GM19099 (cell line): ENCODE results near the gene C6.

Source experiments
- POLR2A ChIP-seq: IDR thresholded peaks from 3 replicates; pipeline ENCODE4 v1.6.1; 2011; ENCODE audit warnings: low read depth; ENCODE audit not compliant: insufficient read length; ENCODE audit errors: extremely low read depth

C6 gene

DNA sequence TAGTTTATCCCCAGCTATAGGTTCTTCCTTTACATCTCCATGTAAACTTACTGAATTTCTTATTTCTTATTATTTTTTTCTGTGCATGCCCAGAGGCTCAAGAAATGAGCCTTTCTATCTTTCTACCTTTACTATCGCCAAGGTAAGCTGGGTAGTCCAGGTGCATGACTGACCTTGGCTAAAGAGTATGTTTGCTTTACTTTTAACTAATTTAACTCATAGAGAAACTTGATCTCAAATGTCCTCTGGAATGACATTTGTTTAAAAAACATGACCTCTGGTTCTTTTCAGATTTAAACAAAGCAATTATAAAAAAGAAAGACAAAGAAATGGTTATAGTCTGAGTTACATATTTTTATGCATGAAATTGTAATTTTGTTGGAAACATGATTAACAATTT lies 397 bp downstream of the C6 start:
- no peak for TF ChIP-seq POLR2A

DNA sequence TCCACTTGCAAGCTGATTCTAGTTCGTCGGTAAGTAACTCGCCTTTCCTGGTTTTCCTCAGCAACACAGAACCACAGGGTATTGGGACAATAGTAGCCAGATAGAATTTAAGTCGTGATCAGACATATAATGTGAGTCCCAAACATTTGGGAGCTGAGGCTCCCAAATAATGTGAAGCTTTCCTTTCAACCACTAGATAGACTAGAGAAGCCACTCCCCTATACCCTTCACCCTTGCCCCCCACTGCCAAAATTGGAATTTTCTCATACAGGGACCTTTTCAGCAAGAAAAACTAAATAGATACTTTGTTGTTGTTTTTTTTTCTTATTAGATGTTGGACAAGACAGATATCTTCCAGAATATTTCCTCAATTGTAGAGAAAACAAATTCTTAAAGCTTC lies 1.9 kb downstream of the C6 start:
- no peak for TF ChIP-seq POLR2A

DNA sequence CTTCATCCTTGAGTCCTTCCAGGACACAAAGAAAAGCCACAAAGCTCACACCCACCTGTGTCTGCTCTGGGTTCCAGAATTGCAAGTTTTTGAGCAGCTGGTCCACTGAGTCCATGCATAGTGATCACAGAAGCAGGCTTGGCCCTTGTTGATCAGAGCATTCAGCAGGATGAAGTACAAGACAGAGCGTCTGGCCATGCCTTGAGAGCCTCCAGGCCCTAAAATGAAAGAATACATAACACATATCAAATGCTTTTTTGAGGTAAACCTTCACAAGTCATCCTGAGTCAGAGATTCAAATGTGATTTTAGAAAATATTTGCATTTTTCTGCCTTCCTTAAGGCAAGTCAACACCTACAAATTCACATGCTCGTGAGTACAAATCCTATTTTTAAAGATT lies 10.3 kb downstream of the C6 start:
- TF ChIP-seq POLR2A: no peak

DNA sequence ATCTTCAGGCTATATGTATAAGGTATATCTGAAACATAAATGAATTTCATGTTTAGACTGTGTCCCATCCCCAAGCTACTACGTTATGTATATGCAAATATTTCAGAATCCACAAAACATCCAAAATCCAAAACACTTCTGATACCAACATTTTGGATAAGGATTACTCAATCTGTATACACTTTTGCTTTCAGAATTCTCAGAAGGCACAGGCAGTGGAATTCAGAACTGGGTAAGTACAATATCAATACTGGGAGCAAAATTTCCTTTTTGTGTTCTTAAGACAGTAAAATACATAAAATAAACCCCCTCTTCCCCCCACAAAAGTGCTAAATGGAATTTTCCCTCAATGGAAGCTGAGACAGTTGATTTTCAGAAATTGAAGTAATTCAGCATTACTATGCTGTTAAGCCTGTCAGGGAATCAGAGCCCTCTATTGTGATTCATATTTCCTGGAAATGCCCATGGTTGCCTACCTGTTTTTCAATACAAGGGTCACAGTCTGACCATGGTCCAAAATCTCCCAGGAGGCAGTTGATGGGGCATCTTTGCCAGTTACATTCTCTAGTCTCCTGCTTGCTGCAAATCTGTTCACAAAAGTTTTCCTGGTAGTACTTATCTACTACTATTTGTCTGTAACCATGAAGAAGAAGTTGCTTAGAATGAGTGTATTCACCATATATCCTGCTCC lies 12.1 kb downstream of the C6 start:
- no peak for TF ChIP-seq POLR2A

DNA sequence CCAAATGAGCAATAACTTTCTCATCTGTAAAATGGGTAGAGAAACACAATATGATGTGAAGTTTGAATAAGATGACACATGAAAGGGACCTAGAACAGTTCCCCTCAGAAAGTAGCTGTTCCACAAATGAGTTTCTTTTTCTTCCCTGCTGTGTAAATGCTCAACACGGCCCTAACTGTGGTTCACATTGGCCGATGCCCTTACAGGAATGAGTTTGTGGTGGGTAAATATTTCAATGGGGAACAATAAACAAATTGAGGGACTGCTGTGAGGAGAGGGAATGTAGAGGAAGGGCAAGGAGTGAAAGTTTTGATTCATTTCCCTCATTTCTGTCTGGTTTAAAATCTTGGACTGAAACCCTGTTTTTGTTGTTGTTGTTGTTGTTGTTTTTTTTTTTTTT lies 12.8 kb downstream of the C6 start:
- no peak for TF ChIP-seq POLR2A

DNA sequence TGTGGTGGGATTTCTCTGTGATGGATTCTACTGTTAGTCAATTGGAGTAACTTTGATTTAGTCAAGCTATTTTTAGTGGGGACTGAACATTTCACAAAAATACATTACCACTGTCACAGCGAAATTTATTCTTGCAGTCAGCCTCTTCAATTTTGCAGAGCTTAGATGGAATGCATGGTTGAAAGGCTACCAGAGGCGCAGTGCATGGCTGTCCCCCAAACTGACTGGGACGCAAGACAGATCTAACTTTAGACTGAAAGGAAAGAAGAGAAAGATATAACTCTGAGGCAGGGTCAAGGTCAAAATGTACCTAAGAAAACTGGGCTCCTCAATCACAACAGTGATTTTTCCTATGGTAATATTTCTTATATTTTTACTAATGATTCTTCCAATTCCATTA lies 13.7 kb downstream of the C6 start:
- TF ChIP-seq POLR2A: no peak

DNA sequence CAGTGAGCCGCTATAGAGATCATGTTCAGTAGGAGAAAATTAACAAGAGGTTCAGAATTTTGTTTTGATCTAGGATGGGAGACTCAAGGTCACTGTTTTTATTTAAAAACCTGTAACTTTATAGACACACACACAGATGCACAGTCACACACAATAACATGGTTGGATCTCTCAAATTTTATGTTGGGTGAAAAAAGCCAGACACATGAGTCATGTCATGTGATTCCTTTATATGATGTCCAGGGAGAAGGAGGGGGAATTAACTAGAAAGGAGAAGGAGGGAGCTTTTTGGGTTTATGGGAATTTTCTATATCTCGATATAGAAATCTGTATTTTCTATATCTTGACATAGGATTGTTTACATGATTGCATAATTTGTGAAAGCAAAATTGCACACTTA lies 17.1 kb downstream of the C6 start:
- no peak for TF ChIP-seq POLR2A

DNA sequence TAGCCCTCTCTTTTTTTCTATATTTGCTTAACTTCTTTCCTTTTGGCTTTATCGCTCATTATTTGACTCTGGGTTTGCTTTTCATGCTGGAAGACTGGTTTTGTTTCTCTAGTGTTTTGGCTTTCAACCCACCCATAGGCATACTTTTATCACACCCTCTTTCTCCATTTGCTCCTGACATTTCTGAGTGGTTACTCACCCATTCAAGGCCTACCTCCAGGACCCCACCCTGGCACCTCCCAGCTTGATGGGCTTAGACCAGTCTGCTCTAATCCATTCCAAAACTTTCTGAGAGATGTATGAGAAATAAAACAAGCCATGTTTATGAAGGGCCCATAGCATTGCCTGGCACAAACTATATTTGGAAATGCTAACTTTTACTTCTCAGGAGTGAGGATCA lies 18.1 kb downstream of the C6 start:
- no peak for TF ChIP-seq POLR2A

DNA sequence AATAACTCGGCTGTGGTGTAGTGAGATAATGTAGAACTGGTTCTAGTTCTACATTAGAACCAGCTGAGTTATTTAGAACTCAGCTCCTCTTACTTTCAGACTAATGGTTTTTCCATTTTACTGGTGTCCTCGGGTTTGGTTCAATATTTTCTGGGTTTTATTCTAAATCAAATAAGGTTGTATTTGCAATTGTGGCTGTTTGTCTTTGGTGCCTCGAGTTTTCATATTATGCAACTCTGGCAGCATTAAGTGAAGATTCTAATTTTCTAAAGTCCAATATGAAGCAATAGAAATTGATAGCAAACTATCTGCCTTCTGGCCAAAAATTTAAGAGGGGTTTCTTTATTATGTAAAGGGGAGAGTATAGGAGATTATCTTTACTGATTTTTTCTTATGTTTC lies 19.0 kb downstream of the C6 start:
- no peak for TF ChIP-seq POLR2A

DNA sequence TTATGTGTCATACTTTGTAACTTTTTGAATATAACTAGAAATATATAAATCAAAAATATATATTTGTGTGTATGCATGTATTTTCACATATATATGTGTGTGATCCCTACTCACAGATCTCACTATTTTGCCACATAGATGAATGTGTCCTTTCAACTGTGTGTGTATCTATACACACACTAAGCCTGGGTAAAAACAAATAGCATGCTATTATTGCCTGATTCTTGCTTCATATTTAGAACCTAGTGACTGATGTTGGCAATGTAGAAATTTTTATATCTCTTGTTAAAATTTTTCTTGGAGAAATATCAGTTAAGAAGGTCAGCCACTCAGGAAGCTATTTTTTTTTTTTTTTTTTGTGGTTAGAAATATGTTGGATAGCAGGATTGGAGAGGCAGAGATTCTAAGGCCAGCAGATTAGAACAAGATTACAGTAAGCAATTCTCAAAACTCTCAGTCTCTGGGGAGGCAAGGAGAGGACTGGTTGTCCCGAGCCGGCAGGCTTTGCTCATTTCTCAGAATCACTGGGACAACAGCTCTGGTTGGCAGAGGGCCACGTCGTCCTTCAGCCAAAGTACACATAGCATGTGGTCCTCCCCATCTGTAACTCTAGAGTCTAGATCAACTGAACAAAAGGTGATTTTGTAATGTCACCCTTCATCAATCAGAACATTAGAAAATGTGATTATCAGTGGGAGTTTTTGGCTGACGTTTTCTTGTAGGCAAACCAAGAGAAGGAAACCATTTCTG lies 19.7 kb downstream of the C6 start:
- no peak for TF ChIP-seq POLR2A

DNA sequence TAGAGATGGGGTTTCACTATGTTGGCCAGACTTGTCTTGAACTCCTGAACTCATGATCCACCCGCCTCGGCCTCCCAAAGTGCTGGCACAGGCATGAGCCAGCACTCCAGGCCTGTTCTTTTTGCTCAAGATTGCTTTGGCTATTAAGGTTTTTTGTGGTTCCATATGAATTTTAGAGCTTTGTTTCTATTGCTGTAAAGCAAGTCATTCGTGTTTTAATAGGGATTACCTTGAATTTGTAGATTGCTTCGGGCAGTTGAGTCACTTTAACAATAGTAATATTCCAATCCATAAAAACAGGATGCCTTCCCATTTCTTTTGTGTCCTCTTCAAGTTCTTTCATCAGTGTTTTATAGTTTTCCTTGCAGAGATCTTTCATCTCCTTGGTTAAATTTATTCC lies 22.1 kb downstream of the C6 start:
- TF ChIP-seq POLR2A: no peak

DNA sequence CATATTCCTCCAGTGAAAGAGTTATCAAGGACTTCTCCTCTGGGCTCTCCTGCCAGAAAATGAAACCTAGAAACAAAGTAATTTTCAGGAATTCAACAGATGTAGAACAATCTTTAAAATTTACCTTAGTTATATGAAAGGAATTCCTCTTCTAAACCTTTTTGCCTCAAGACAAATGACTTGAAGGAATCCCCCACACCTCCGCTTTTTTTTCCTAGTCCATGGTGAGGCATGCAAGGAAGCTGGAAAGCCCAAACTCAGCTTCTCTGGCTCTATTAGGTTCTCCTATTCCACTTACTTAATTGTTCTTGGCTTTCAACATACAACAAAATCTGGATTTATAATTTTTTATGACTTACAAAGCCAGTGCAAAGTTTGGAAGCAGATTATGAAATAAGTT lies 27.2 kb downstream of the C6 start:
- TF ChIP-seq POLR2A: no peak

DNA sequence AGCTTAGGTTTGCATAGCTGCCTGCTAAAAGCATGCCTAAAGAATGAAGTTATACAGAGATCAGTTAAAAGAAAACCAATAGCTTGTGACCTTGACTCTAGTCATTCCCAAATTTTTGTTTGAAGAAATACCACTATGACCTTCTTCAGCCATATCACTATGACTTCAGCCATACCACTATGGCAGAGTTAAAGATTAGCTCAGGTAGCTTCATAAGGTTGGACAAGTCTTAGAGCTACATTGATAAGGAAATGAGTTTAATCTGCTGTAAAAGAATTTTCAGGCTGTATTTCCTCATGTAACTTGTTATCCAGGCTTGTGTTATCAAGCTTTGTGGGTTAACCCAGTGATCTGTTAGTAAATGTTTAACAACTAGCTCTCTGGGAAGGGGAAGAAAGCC lies 30.7 kb downstream of the C6 start:
- TF ChIP-seq POLR2A: no peak

DNA sequence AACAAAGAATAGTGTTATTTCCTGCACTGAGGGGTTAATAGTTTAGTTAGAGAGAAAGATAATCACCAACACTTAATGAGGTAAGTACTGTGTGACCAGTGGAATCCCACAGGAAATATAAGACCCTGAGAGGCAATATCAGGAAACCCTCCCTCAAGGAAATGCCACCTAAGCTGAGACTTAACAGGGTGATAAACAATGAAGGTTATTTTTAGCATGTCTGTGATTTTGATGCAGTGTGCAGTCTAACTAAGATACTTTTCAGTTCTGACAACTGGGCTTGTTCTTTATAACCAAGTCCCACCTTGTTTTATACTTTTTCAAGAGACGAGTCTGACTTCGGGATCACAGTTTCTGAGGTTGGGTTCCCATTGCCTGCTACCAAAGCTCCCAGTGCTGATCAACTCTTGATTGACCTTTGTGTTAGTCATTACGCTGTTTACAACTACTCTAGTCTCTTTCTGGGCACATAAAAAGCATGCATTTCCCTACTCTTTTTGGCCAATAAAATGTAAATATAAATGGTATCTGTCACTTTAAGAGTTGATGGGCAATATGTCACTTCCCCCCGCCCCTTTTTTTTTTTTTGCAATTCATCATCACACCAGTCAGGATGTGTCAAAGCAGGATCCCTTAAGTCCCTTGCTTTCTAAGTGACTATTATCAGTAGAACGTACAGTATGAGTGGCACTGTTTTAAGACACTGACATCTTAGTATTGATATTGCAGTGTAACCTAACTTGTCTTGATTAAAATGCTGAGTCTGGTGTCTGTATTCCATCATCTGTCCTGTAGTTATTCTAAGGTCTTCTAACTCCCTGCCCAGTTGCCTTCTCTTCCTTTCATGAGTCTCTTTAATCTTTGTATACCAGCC lies 31.4 kb downstream of the C6 start:
- no peak for TF ChIP-seq POLR2A

DNA sequence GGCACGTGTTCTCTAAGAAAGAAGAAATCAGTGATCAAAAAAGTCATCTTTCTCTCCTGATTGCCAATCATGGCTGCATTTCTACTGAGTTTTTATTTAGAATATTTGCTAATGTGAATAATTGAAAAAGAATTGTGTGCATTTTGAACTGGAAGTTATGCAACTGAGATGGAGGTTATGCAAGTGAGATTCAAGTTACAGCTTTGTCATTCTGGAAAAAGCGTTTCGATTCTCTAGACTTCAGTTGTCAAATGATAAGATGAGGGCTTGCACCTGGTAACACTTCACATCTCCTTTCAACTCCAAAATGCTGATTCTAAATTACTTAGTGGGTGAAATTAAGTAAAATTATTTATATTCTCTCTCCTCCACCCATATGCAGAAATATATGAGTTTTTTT lies 36.4 kb downstream of the C6 start:
- no peak for TF ChIP-seq POLR2A

DNA sequence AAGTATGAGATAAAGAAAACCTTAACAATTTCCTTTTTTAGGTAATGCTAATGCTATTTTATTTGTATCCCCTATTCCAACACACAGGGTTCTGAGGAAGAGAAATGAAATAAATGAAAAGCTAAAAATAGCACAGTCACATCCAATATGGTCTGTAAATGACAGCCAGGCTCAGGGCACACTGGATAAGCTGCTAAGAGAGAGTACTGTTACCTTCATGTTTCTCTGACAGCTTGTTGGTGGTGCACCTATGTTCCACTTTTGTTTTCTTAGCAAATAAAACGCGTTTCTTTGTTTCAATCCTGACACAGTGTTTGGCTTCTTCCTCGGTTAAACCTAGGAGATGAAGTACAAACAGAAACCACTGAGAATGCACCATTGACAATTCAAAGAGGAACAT lies 41.3 kb downstream of the C6 start:
- TF ChIP-seq POLR2A: no peak
